ENCODE measurements around the gene AOPEP. TPM values are rescaled to one million over a fixed set of nuclear protein-coding genes. Genes with fewer than 3 reads are reported as not detected.

The AOPEP gene
- total RNA-seq, 1 donor from 2014 or later: 22.1 TPM

GRCh38 chr9:95073042-95073607, 346.6 kb downstream of the AOPEP start:
- no peak overlapping the region for H3K4me3 Mint-ChIP-seq (ENCODE audit: unreplicated experiment)

GRCh38 chr9:95073918-95074317, 347.4 kb downstream of the AOPEP start:
- no peaks in the 10 kb centered on the region for H3K9me3 Mint-ChIP-seq (ENCODE audit: unreplicated experiment)
- H3K36me3 Mint-ChIP-seq (ENCODE audit: low read depth, unreplicated experiment): no peaks in the 10 kb centered on the region
- no peak for DNase-seq (ENCODE audit: low spot score)
- no peaks in the 10 kb centered on the region for H3K4me1 Mint-ChIP-seq (ENCODE audit: unreplicated experiment)
- H3K27me3 Mint-ChIP-seq (ENCODE audit: unreplicated experiment): peaks cover 4% of the 10 kb centered on the region
- no peak for TF ChIP-seq CTCF (IDR thresholded peaks at IDR 0.05; ENCODE audit: unreplicated experiment)
- H3K27ac Mint-ChIP-seq (ENCODE audit: unreplicated experiment): no peak overlapping the region
- H3K4me3 Mint-ChIP-seq (ENCODE audit: unreplicated experiment): no peak overlapping the region

More at GRCh38 chr9:95073042-95073607, 346.6 kb downstream of the AOPEP start:
- Mint-ChIP-seq H3K36me3 (ENCODE audit: low read depth, unreplicated experiment) (no peaks in the 10 kb centered on the region), H3K27me3 (ENCODE audit: unreplicated experiment) (peaks cover 4% of the 10 kb centered on the region), H3K9me3 (ENCODE audit: unreplicated experiment) (no peaks in the 10 kb centered on the region), H3K4me1 (ENCODE audit: unreplicated experiment) (no peaks in the 10 kb centered on the region), H3K27ac (ENCODE audit: unreplicated experiment) (no peak overlapping the region)
- DNase-seq (ENCODE audit: low spot score): peak; percentile 35
- TF ChIP-seq CTCF (IDR thresholded peaks at IDR 0.05; ENCODE audit: unreplicated experiment): no peak

GRCh38 chr9:95074632-95075031, 348.1 kb downstream of the AOPEP start:
- Mint-ChIP-seq H3K27me3 (ENCODE audit: unreplicated experiment) (peaks cover 2% of the 10 kb centered on the region), H3K27ac (ENCODE audit: unreplicated experiment) (peak overlapping the region; percentile 1), H3K9me3 (ENCODE audit: unreplicated experiment) (no peaks in the 10 kb centered on the region), H3K4me3 (ENCODE audit: unreplicated experiment) (no peak overlapping the region), H3K4me1 (ENCODE audit: unreplicated experiment) (no peaks in the 10 kb centered on the region), H3K36me3 (ENCODE audit: low read depth, unreplicated experiment) (no peaks in the 10 kb centered on the region)
- TF ChIP-seq CTCF (IDR thresholded peaks at IDR 0.05; ENCODE audit: unreplicated experiment): no peak
- DNase-seq (ENCODE audit: low spot score): no peak

GRCh38 chr9:95075700-95076099, 349.2 kb downstream of the AOPEP start:
- no peak for TF ChIP-seq CTCF (IDR thresholded peaks at IDR 0.05; ENCODE audit: unreplicated experiment)
- Mint-ChIP-seq H3K36me3 (ENCODE audit: low read depth, unreplicated experiment) (no peaks in the 10 kb centered on the region), H3K27ac (ENCODE audit: unreplicated experiment) (no peak overlapping the region), H3K27me3 (ENCODE audit: unreplicated experiment) (peaks cover 4% of the 10 kb centered on the region), H3K4me3 (ENCODE audit: unreplicated experiment) (no peak overlapping the region), H3K9me3 (ENCODE audit: unreplicated experiment) (no peaks in the 10 kb centered on the region), H3K4me1 (ENCODE audit: unreplicated experiment) (no peaks in the 10 kb centered on the region)
- no peak for DNase-seq (ENCODE audit: low spot score)

- H3K27ac Mint-ChIP-seq (ENCODE audit: unreplicated experiment): no peak overlapping the region
- no peak for DNase-seq (ENCODE audit: low spot score)
- no peak for TF ChIP-seq CTCF (IDR thresholded peaks at IDR 0.05; ENCODE audit: unreplicated experiment)
- no peaks in the 10 kb centered on the region for H3K4me1 Mint-ChIP-seq (ENCODE audit: unreplicated experiment)
- H3K4me3 Mint-ChIP-seq (ENCODE audit: unreplicated experiment): no peak overlapping the region
- H3K9me3 Mint-ChIP-seq (ENCODE audit: unreplicated experiment): no peaks in the 10 kb centered on the region
- H3K36me3 Mint-ChIP-seq (ENCODE audit: low read depth, unreplicated experiment): peaks cover 5% of the 10 kb centered on the region
- peaks cover 4% of the 10 kb centered on the region for H3K27me3 Mint-ChIP-seq (ENCODE audit: unreplicated experiment)
Observed at GRCh38 chr9:95076696-95077052, 350.2 kb downstream of the AOPEP start.
